Upper lobe of left lung (tissue), 6 donors: ENCODE data around the gene DHTKD1. TPM values are rescaled to one million over a fixed set of nuclear protein-coding genes. Genes with fewer than 3 reads are reported as not detected.

Experiments
- ATAC-seq, 2 donors: fragments of 200-7000 bp; cut with Tn5 transposase; one replicate each; pipeline ENCODE4 v1.9.1; 2022; ENCODE audit warnings: mild to moderate bottlenecking in 2 of 2, moderate library complexity in 2 of 2; ENCODE audit not compliant: low FRiP score in 2 of 2
- DNase-seq, 2 donors: peaks; one replicate each; pipeline ENCODE4 v3.0.0-alpha.2; 2019 to 2020
- H3K27ac ChIP-seq, 4 donors: fragments of 200-600 bp; sonication (generic); one replicate each; pipeline ENCODE4 v1.5.1; 2016 to 2019
- H3K27me3 ChIP-seq, 4 donors: fragments of 200-600 bp; sonication (generic); one replicate each; pipeline ENCODE4 v1.5.1; 2017 to 2019
- H3K36me3 ChIP-seq, 4 donors: fragments of 200-600 bp; sonication (generic); one replicate each; pipeline ENCODE4 v1.5.1; 2016 to 2019
- H3K4me1 ChIP-seq, 4 donors: fragments of 200-600 bp; sonication (generic); one replicate each; pipeline ENCODE4 v1.5.1; 2018 to 2019
- H3K4me3 ChIP-seq, 4 donors: fragments of 200-600 bp; sonication (generic); one replicate each; pipeline ENCODE4 v1.5.1; 2017 to 2019; ENCODE audit warnings: mild to moderate bottlenecking in 2 of 4, moderate library complexity in 1 of 4
- H3K9me3 ChIP-seq, 4 donors: fragments of 200-600 bp; sonication (generic); one replicate each; pipeline ENCODE4 v1.5.1; 2018 to 2019
- CTCF ChIP-seq, 6 experiments: fragments of 450-650 bp in 4 of 6; fragments of 200-600 bp in 2 of 6; sonication (generic) in 2 of 6; IDR thresholded peaks; one replicate each; pipeline ENCODE4 v1.5.1; 2016 to 2019; ENCODE audit warnings: antibody characterized with exemption in 6 of 6
- EP300 ChIP-seq, 4 donors: sonication (generic); formaldehyde crosslinking; IDR thresholded peaks; one replicate each; pipeline ENCODE4 v1.5.1; 2017; ENCODE audit warnings: antibody characterized with exemption in 4 of 4, control low read depth in 2 of 4
- POLR2A ChIP-seq, 4 donors: fragments of 450-650 bp; IDR thresholded peaks; one replicate each; pipeline ENCODE4 v1.5.1; 2016 to 2017; ENCODE audit warnings: antibody characterized with exemption in 4 of 4, mild to moderate bottlenecking in 2 of 4
- POLR2AphosphoS5 ChIP-seq, 2 donors: sonication (generic); formaldehyde crosslinking; IDR thresholded peaks; one replicate each; pipeline ENCODE4 v1.5.1; 2017; ENCODE audit warnings: antibody characterized with exemption in 2 of 2
- whole genome bisulfite sequencing, 2 donors: methylation state at CpG; one replicate each; pipeline ENCODE4 v1.1.5; 2017 to 2018; 5-methylcytosine and 5-hydroxymethylcytosine counted together
- total RNA-seq, 6 donors: library from RNA; depleted of rRNA in 4 of 6; stranded (reverse); fragments of >200 nt in 4 of 6; gene quantifications; one replicate each; pipeline versions ENCODE4 v1.1.0 to v1.2.1, GENCODE V29; 2016 to 2021
- donor health status: DM: no; HTN: no; CAD: no; lungs with moderate emphysema.
- donor health status: DM: no; HTN: yes; CAD: no; lungs with severe emphysema.

The DHTKD1 gene
- total RNA-seq, 6 donors from 2014 or later: 14.5 to 95.3 (median 22.6) TPM

GRCh38 chr10:12129222-12130111 lies 60.7 kb downstream of the DHTKD1 start, which contains the start of gene SEC61A2:
SEC61A2 (plus strand) TSS chr10:12129677; CDS start chr10:12129788, 111 bp downstream.
- Histone ChIP-seq H3K4me3 (peak within 1 kb of the TSS; percentile 89 to 99 (median 98)), H3K36me3 (peaks cover 0 to 4% (median 0%) of the 10 kb centered on the region in 4 donors), H3K4me1 (peaks cover 0 to 13% (median 9%) of the 10 kb centered on the region in 4 donors), H3K27me3 (no peaks in the 10 kb centered on the region), H3K9me3 (no peaks in the 10 kb centered on the region), H3K27ac (peak within 1 kb of the TSS; percentile 92 to 97 (median 94))
- 0 to 1% methylated on average over 27 to 92 of the region's 108 CpGs for WGBS, 2 donors
- peak; percentile 97 to 100 for DNase-seq
- TF ChIP-seq CTCF (IDR thresholded peaks at IDR 0.05): no peak
- peak in 3 of 4 donors; percentile 38 to 87 (median 65) for TF ChIP-seq POLR2A (IDR thresholded peaks at IDR 0.05)
- peak; percentile 63 to 74 for TF ChIP-seq POLR2AphosphoS5 (IDR thresholded peaks at IDR 0.05)
- TF ChIP-seq EP300 (IDR thresholded peaks at IDR 0.05): no peak
- peak; percentile 98 to 99 for ATAC-seq

- WGBS, 2 donors: 30 to 32% methylated on average over 11 of the region's 11 CpGs
- TF ChIP-seq POLR2AphosphoS5 (IDR thresholded peaks at IDR 0.05) (no peak), CTCF (IDR thresholded peaks at IDR 0.05) (peak in 4 of 6 experiments; percentile 18 to 33 (median 20)), POLR2A (IDR thresholded peaks at IDR 0.05) (no peak)
- DNase-seq (peak in 1 of 2 donors; percentile 26), ATAC-seq (peak in 1 of 2 donors; percentile 69)
- H3K27me3 ChIP-seq: no peaks in the 10 kb centered on the region
- peaks cover 0 to 8% (median 0%) of the 10 kb centered on the region in 4 donors for H3K36me3 ChIP-seq
- H3K4me3 ChIP-seq: peak overlapping the region; percentile 89 to 99 (median 98)
- H3K9me3 ChIP-seq: no peaks in the 10 kb centered on the region
- peak overlapping the region in 3 of 4 donors; percentile 92 to 95 (median 94) for H3K27ac ChIP-seq
- H3K4me1 ChIP-seq: peaks cover 0 to 13% (median 9%) of the 10 kb centered on the region in 4 donors
Measured at GRCh38 chr10:12130237-12130872, 61.6 kb downstream of the DHTKD1 start.

GRCh38 chr10:12135631-12136030 lies 66.9 kb downstream of the DHTKD1 start:
- Histone ChIP-seq H3K36me3 (peaks cover 3 to 46% (median 9%) of the 10 kb centered on the region in 4 donors), H3K27me3 (no peaks in the 10 kb centered on the region), H3K4me1 (peaks cover 0 to under 1% (median 0%) of the 10 kb centered on the region in 4 donors), H3K27ac (no peak overlapping the region), H3K4me3 (no peak overlapping the region), H3K9me3 (no peaks in the 10 kb centered on the region)
- WGBS, 2 donors: 79 to 82% methylated on average over 3 of the region's 3 CpGs
- ATAC-seq: no peak
- no peak for TF ChIP-seq CTCF (IDR thresholded peaks at IDR 0.05)
- no peak for TF ChIP-seq EP300 (IDR thresholded peaks at IDR 0.05)
- no peak for TF ChIP-seq POLR2AphosphoS5 (IDR thresholded peaks at IDR 0.05)
- TF ChIP-seq POLR2A (IDR thresholded peaks at IDR 0.05): no peak
- DNase-seq: no peak

- no peaks in the 10 kb centered on the region for H3K27me3 ChIP-seq
- no peaks in the 10 kb centered on the region for H3K4me1 ChIP-seq
- DNase-seq (no peak), ATAC-seq (no peak)
- 95 to 100% methylated on average over 1 of the region's 1 CpG for WGBS, 2 donors
- no peaks in the 10 kb centered on the region for H3K9me3 ChIP-seq
- no peak overlapping the region for H3K4me3 ChIP-seq
- TF ChIP-seq EP300 (IDR thresholded peaks at IDR 0.05) (no peak), POLR2AphosphoS5 (IDR thresholded peaks at IDR 0.05) (no peak), CTCF (IDR thresholded peaks at IDR 0.05) (no peak), POLR2A (IDR thresholded peaks at IDR 0.05) (no peak)
- H3K27ac ChIP-seq: no peak overlapping the region
- H3K36me3 ChIP-seq: peaks cover 3 to 67% (median 27%) of the 10 kb centered on the region in 4 donors
Measured at GRCh38 chr10:12140038-12140437, 71.3 kb downstream of the DHTKD1 start.
